HEK293 (cell line): Measurements from ENCODE around the gene MCUR1.

Experiments
- CTCF ChIA-PET: fragments of 350-600 bp; formaldehyde crosslinking; extraction: SDS; loops from one replicate; lab custom pipeline; 2021; ENCODE audit warnings: antibody characterized with exemption; lab: Yijun Ruan, JAX
- POLR2A ChIA-PET: fragments of 300-600 bp; formaldehyde crosslinking; extraction: SDS; loops from one replicate; lab custom pipeline; 2020; ENCODE audit warnings: antibody characterized with exemption, inconsistent platforms; lab: Yijun Ruan, JAX
- H3K27ac ChIP-seq: fragments of 200-500 bp; sonication (Bioruptor generic); 2 replicates; pipeline ENCODE4 v1.5.1; 2014; ENCODE audit warnings: low read depth, low read length, control low read depth, inconsistent platforms; ENCODE audit errors: extremely low read depth
- H3K36me3 ChIP-seq, 2 experiments: fragments of 200-500 bp in 1 of 2; sonication (Bioruptor generic) in 1 of 2; 1 replicate in 1 of 2; 2 replicates in 1 of 2; pipeline ENCODE4 v1.5.1; 2014 to 2017; ENCODE audit warnings: inconsistent platforms in 2 of 2, low read length in 2 of 2; ENCODE audit not compliant: control insufficient read depth in 2 of 2, insufficient read depth in 1 of 2
- H3K4me1 ChIP-seq: fragments of 200-500 bp; sonication (Bioruptor generic); 2 replicates; pipeline ENCODE4 v1.5.1; 2014; ENCODE audit warnings: mild to moderate bottlenecking, low read length, inconsistent platforms; ENCODE audit not compliant: control insufficient read depth, insufficient read depth
- H3K4me3 ChIP-seq: 2 replicates; pipeline ENCODE4 v1.5.1; 2011; ENCODE audit warnings: low read depth, mild to moderate bottlenecking, control low read depth, low read length, moderate library complexity
- H3K9me3 ChIP-seq: fragments of 200-500 bp; sonication (Bioruptor generic); 2 replicates; pipeline ENCODE4 v1.5.1; 2014; ENCODE audit warnings: low read depth, low read length, inconsistent platforms; ENCODE audit not compliant: control insufficient read depth, insufficient read depth
- HOXC10 ChIP-seq: sonication (generic); formaldehyde crosslinking; IDR thresholded peaks from 2 replicates; pipeline ENCODE4 v1.8.1; 2023; ENCODE audit warnings: mild to moderate bottlenecking, missing genetic modification reagents
- HOXD13 ChIP-seq: sonication (generic); formaldehyde crosslinking; IDR thresholded peaks from 2 replicates; pipeline ENCODE4 v1.8.0; 2022; ENCODE audit warnings: missing genetic modification reagents, borderline replicate concordance
- KLF10 ChIP-seq: fragments of 450-650 bp; IDR thresholded peaks from 2 replicates; pipeline ENCODE4 v1.5.1; 2018; ENCODE audit warnings: missing biosample characterization, mild to moderate bottlenecking, missing genetic modification characterization
- KLF8 ChIP-seq: fragments of 450-650 bp; formaldehyde crosslinking; IDR thresholded peaks from 2 replicates; pipeline ENCODE4 v1.5.1; 2016; ENCODE audit warnings: missing biosample characterization, missing genetic modification characterization
- SCRT2 ChIP-seq: fragments of 450-650 bp; formaldehyde crosslinking; IDR thresholded peaks from 2 replicates; pipeline ENCODE4 v1.5.1; 2016; ENCODE audit warnings: missing biosample characterization, missing genetic modification characterization
- SP7 ChIP-seq: fragments of 450-650 bp; formaldehyde crosslinking; IDR thresholded peaks from 2 replicates; pipeline ENCODE4 v1.5.1; 2016; ENCODE audit warnings: missing biosample characterization, missing genetic modification characterization
- ZBTB17 ChIP-seq: fragments of 450-650 bp; formaldehyde crosslinking; IDR thresholded peaks from 2 replicates; pipeline ENCODE4 v1.5.1; 2016; ENCODE audit warnings: missing biosample characterization, missing genetic modification characterization
- ZBTB44 ChIP-seq: fragments of 450-650 bp; IDR thresholded peaks from 2 replicates; pipeline ENCODE4 v1.5.1; 2018; ENCODE audit warnings: missing biosample characterization, mild to moderate bottlenecking, missing genetic modification characterization
- ZBTB8A ChIP-seq: fragments of 450-650 bp; formaldehyde crosslinking; IDR thresholded peaks from 2 replicates; pipeline ENCODE4 v1.5.1; 2016; ENCODE audit warnings: missing biosample characterization, missing genetic modification characterization
- ZIC2 ChIP-seq: fragments of 450-650 bp; formaldehyde crosslinking; IDR thresholded peaks from 2 replicates; pipeline ENCODE4 v1.5.1; 2016; ENCODE audit warnings: missing biosample characterization, missing genetic modification characterization
- ZNF239 ChIP-seq: fragments of 450-650 bp; formaldehyde crosslinking; IDR thresholded peaks from 2 replicates; pipeline ENCODE4 v1.5.1; 2016; ENCODE audit warnings: missing biosample characterization, missing genetic modification characterization
- ZNF335 ChIP-seq: fragments of 450-650 bp; formaldehyde crosslinking; conservative IDR thresholded peaks from 2 replicates; pipeline ENCODE4 v1.5.1; 2016; ENCODE audit warnings: missing biosample characterization, missing genetic modification characterization
- ZNF366 ChIP-seq: fragments of 450-650 bp; formaldehyde crosslinking; conservative IDR thresholded peaks from 2 replicates; pipeline ENCODE4 v1.5.1; 2016; ENCODE audit warnings: missing biosample characterization, missing genetic modification characterization
- ZNF404 ChIP-seq: fragments of 450-650 bp; formaldehyde crosslinking; IDR thresholded peaks from 2 replicates; pipeline ENCODE4 v1.5.1; 2017; ENCODE audit warnings: missing biosample characterization, missing genetic modification characterization
- ZNF501 ChIP-seq: fragments of 450-650 bp; formaldehyde crosslinking; IDR thresholded peaks from 2 replicates; pipeline ENCODE4 v1.5.1; 2016; ENCODE audit warnings: missing biosample characterization, missing genetic modification characterization
- ZNF510 ChIP-seq: fragments of 450-650 bp; formaldehyde crosslinking; IDR thresholded peaks from 2 replicates; pipeline ENCODE4 v1.5.1; 2018; ENCODE audit warnings: mild to moderate bottlenecking, missing genetic modification characterization, missing biosample characterization; ENCODE audit not compliant: insufficient replicate concordance
- ZNF530 ChIP-seq: fragments of 450-650 bp; formaldehyde crosslinking; IDR thresholded peaks from 2 replicates; pipeline ENCODE4 v1.5.1; 2016; ENCODE audit warnings: low read depth, missing biosample characterization, missing genetic modification characterization
- ZNF555 ChIP-seq: fragments of 450-650 bp; formaldehyde crosslinking; conservative IDR thresholded peaks from 2 replicates; pipeline ENCODE4 v1.5.1; 2017; ENCODE audit warnings: missing biosample characterization, mild to moderate bottlenecking, missing genetic modification characterization, inconsistent platforms
- ZNF561 ChIP-seq: fragments of 450-650 bp; IDR thresholded peaks from 2 replicates; pipeline ENCODE4 v1.5.1; 2018; ENCODE audit warnings: missing biosample characterization, missing genetic modification characterization, borderline replicate concordance
- ZNF670 ChIP-seq: fragments of 450-650 bp; formaldehyde crosslinking; IDR thresholded peaks from 2 replicates; pipeline ENCODE4 v1.5.1; 2016; ENCODE audit warnings: missing biosample characterization, missing genetic modification characterization, low read depth
- ZNF704 ChIP-seq: fragments of 450-650 bp; formaldehyde crosslinking; IDR thresholded peaks from 2 replicates; pipeline ENCODE4 v1.5.1; 2016; ENCODE audit warnings: missing biosample characterization, missing genetic modification characterization
- ZNF76 ChIP-seq: fragments of 450-650 bp; formaldehyde crosslinking; IDR thresholded peaks from 2 replicates; pipeline ENCODE4; 2016; ENCODE audit warnings: low read depth, missing biosample characterization, missing genetic modification characterization, borderline replicate concordance
- ZNF785 ChIP-seq: fragments of 450-650 bp; formaldehyde crosslinking; IDR thresholded peaks from 2 replicates; pipeline ENCODE4 v1.5.1; 2016; ENCODE audit warnings: missing biosample characterization, missing genetic modification characterization
- ZSCAN16 ChIP-seq: fragments of 450-650 bp; formaldehyde crosslinking; IDR thresholded peaks from 2 replicates; pipeline ENCODE4 v1.5.1; 2016; ENCODE audit warnings: missing biosample characterization, missing genetic modification characterization
- TF ChIP-seq, protein P1 (sequence below): fragments of 450-650 bp; formaldehyde crosslinking; IDR thresholded peaks from 2 replicates; pipeline ENCODE4 v1.5.1; 2016; ENCODE audit warnings: missing biosample characterization, missing genetic modification characterization
- TF ChIP-seq, protein P2 (sequence below): fragments of 450-650 bp; formaldehyde crosslinking; IDR thresholded peaks from 2 replicates; pipeline ENCODE4 v1.5.1; 2016; ENCODE audit warnings: missing biosample characterization, missing genetic modification characterization
- TF ChIP-seq, protein P3 (sequence below): fragments of 450-650 bp; formaldehyde crosslinking; IDR thresholded peaks from 2 replicates; pipeline ENCODE4 v1.5.1; 2016; ENCODE audit warnings: missing biosample characterization, missing genetic modification characterization

The MCUR1 gene, protein sequence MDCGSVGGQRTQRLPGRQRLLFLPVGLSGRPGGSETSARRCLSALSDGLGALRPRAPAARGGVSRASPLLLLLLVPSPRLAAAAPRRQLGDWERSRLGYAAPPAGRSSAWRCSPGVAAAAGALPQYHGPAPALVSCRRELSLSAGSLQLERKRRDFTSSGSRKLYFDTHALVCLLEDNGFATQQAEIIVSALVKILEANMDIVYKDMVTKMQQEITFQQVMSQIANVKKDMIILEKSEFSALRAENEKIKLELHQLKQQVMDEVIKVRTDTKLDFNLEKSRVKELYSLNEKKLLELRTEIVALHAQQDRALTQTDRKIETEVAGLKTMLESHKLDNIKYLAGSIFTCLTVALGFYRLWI

DNA sequence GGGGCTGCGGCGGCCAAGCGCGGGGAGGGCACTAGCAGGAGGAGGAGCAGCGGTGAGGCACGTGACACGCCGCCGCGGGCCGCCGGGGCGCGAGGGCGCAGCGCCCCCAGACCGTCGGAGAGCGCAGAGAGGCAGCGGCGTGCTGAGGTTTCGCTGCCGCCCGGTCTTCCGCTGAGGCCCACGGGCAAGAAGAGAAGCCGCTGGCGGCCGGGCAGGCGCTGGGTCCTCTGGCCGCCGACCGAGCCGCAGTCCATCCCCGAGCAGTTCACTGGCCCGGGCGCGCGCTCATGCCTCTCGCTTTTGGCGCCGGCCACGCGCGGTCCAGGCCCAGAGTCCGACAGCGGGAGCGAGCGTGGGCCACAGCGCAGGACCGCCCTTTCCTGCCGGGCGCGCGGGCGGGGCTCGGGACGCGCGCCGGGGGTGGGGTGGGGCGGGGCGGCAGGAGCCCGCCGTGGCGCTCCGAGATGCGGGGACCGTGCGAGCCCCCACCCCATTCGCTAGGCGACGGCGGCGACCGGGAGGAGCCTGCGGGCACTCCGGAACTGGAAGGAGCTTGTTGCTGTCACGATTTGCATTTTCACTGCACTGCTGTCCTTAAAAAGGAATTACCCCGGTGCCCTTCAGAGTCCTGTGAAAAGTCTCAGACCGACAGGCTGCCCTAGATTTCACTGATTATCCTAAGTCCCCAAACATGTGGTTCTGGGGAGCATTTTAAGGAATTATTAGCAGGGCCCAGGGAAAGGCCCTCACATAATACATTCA lies at the start of gene MCUR1:
Gene MCUR1 (minus strand): TSS at position 382 of the 762 bp plus-strand sequence. CDS start 128 bp downstream, at position 254.
- POLR2A ChIA-PET = interaction anchor here (0.6 to 1.8 kb wide), 10 partner anchors 11 to 252 kb away, joined by 3 to 6 read pairs (median 4); partner anchors contain the start of genes NOL7 and RNF182
- H3K9me3 ChIP-seq = no peaks in the 10 kb centered on the region
- H3K4me1 ChIP-seq = peaks cover 5% of the 10 kb centered on the region; the same call in 1 of the 2 replicates
- CTCF ChIA-PET = interaction anchor here (1.0 to 7.6 kb wide), 4 partner anchors 9 to 59 kb away, joined by 3 to 56 read pairs (median 5); no protein-coding TSS in a partner anchor
- H3K4me3 ChIP-seq = peak within 1 kb of the TSS; percentile 66
- H3K36me3 ChIP-seq = no peaks in the 10 kb centered on the region; a peak in 1 of 3 replicates
- peak within 1 kb of the TSS; percentile 91 for H3K27ac ChIP-seq
- peak; percentile 28 for TF ChIP-seq ZNF510
- TF ChIP-seq ZNF76 (tag by site-specific recombination) = peak; percentile 58; the same call in 1 of the 2 replicates
- TF ChIP-seq, protein P1, sequence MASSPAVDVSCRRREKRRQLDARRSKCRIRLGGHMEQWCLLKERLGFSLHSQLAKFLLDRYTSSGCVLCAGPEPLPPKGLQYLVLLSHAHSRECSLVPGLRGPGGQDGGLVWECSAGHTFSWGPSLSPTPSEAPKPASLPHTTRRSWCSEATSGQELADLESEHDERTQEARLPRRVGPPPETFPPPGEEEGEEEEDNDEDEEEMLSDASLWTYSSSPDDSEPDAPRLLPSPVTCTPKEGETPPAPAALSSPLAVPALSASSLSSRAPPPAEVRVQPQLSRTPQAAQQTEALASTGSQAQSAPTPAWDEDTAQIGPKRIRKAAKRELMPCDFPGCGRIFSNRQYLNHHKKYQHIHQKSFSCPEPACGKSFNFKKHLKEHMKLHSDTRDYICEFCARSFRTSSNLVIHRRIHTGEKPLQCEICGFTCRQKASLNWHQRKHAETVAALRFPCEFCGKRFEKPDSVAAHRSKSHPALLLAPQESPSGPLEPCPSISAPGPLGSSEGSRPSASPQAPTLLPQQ (tag by site-specific recombination) = peak; percentile 73; the same call in 1 of the 2 replicates
- peak; percentile 66; the same call in 1 of the 2 replicates for TF ChIP-seq ZNF561 (tag by site-specific recombination)
- peak; percentile 50 for TF ChIP-seq SP7
- TF ChIP-seq HOXC10 (CRISPR knock-in tag) = 0 out of 2 replicates have a peak, but pooled peaks have one; percentile 79
- TF ChIP-seq ZNF785 (tag by site-specific recombination) = 0 out of 2 replicates have a peak, but pooled peaks have one; percentile 43
- no peak for TF ChIP-seq ZNF239
- peak; percentile 68; the same call in 1 of the 2 replicates for TF ChIP-seq KLF8 (tag by site-specific recombination)
- TF ChIP-seq ZNF704 (tag by site-specific recombination) = no peak
- TF ChIP-seq ZNF670 = no peak
- peak; percentile 71; the same call in 1 of the 2 replicates for TF ChIP-seq ZBTB17
- peak; percentile 23 for TF ChIP-seq ZBTB44 (tag by site-specific recombination)
- peak; percentile 20; the same call in 1 of the 2 replicates for TF ChIP-seq ZIC2 (tag by site-specific recombination)
- peak; percentile 17; the same call in 1 of the 2 replicates for TF ChIP-seq KLF10 (tag by site-specific recombination)
- TF ChIP-seq ZBTB8A (tag by site-specific recombination) = peak; percentile 73
- TF ChIP-seq ZNF335 (tag by site-specific recombination) = peak; percentile 77
- TF ChIP-seq, protein P2, sequence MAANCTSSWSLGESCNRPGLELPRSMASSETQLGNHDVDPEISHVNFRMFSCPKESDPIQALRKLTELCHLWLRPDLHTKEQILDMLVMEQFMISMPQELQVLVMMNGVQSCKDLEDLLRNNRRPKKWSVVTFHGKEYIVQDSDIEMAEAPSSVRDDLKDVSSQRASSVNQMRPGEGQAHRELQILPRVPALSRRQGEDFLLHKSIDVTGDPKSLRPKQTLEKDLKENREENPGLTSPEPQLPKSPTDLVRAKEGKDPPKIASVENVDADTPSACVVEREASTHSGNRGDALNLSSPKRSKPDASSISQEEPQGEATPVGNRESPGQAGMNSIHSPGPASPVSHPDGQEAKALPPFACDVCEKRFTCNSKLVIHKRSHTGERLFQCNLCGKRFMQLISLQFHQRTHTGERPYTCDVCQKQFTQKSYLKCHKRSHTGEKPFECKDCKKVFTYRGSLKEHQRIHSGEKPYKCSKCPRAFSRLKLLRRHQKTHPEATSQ (tag by site-specific recombination) = peak; percentile 83; the same call in 1 of the 2 replicates
- TF ChIP-seq SCRT2 (tag by site-specific recombination) = peak; percentile 55; the same call in 1 of the 2 replicates
- TF ChIP-seq ZNF555 (tag by site-specific recombination) = no peak
- no peak for TF ChIP-seq ZNF404 (tag by site-specific recombination)
- TF ChIP-seq ZNF501 (tag by site-specific recombination) = 0 out of 2 replicates have a peak, but pooled peaks have one; percentile 45
- TF ChIP-seq, protein P3, sequence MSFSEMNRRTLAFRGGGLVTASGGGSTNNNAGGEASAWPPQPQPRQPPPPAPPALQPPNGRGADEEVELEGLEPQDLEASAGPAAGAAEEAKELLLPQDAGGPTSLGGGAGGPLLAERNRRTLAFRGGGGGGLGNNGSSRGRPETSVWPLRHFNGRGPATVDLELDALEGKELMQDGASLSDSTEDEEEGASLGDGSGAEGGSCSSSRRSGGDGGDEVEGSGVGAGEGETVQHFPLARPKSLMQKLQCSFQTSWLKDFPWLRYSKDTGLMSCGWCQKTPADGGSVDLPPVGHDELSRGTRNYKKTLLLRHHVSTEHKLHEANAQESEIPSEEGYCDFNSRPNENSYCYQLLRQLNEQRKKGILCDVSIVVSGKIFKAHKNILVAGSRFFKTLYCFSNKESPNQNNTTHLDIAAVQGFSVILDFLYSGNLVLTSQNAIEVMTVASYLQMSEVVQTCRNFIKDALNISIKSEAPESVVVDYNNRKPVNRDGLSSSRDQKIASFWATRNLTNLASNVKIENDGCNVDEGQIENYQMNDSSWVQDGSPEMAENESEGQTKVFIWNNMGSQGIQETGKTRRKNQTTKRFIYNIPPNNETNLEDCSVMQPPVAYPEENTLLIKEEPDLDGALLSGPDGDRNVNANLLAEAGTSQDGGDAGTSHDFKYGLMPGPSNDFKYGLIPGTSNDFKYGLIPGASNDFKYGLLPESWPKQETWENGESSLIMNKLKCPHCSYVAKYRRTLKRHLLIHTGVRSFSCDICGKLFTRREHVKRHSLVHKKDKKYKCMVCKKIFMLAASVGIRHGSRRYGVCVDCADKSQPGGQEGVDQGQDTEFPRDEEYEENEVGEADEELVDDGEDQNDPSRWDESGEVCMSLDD = 0 out of 2 replicates have a peak, but pooled peaks have one; percentile 31
- no peak for TF ChIP-seq ZNF530 (tag by site-specific recombination)
- no peak for TF ChIP-seq HOXD13 (CRISPR knock-in tag)
- peak; percentile 39; the same call in 1 of the 2 replicates for TF ChIP-seq ZSCAN16 (tag by site-specific recombination)
- TF ChIP-seq ZNF366 = no peak
